ENCODE results near the gene SH2B3.

GRCh38 chr12:111394480-111394879 is 11.2 kb upstream of the SH2B3 start:
- TF ChIP-seq CTCF (conservative IDR thresholded peaks at IDR 0.05 in 1 of 2, IDR thresholded peaks at IDR 0.05 in 1 of 2; ENCODE audit: extremely low read depth in 1 of 2, insufficient read depth in 1 of 2, low read depth in 1 of 2, low read length in 2 of 2) (no peak), EZH2 (IDR thresholded peaks at IDR 0.05; ENCODE audit: borderline replicate concordance, low read length) (no peak)
